Endodermal cell (in vitro differentiated cells): Measurements from ENCODE around the gene CDC20B. TPM values are rescaled to one million over a fixed set of nuclear protein-coding genes. Genes with fewer than 3 reads are reported as not detected.

Source experiments
- DNase-seq: peaks from one replicate; pipeline ENCODE4 v3.0.0-alpha.2; 2017
- H3K27ac ChIP-seq: 2 replicates; pipeline ENCODE4 v1.5.1; 2013; ENCODE audit warnings: mild to moderate bottlenecking, low read depth, low read length, moderate library complexity
- H3K27me3 ChIP-seq: 2 replicates; pipeline ENCODE4 v1.6.1; 2013; ENCODE audit warnings: mild to moderate bottlenecking, low read length, moderate library complexity; ENCODE audit not compliant: insufficient read depth, control insufficient read depth, poor library complexity, severe bottlenecking
- H3K36me3 ChIP-seq: 2 replicates; pipeline ENCODE4 v1.7.0; 2013; ENCODE audit warnings: mild to moderate bottlenecking, low read length, moderate library complexity; ENCODE audit not compliant: control insufficient read depth, insufficient read depth
- H3K4me1 ChIP-seq: one replicate; pipeline ENCODE4 v1.7.0; 2013; ENCODE audit warnings: low read length; ENCODE audit not compliant: control insufficient read depth, insufficient read depth
- H3K4me3 ChIP-seq: 2 replicates; pipeline ENCODE4 v1.5.1; 2013; ENCODE audit warnings: mild to moderate bottlenecking, low read length, moderate library complexity
- H3K9ac ChIP-seq: 2 replicates; pipeline ENCODE4 v1.6.1; 2013; ENCODE audit warnings: mild to moderate bottlenecking, low read length, moderate library complexity; ENCODE audit not compliant: poor library complexity, severe bottlenecking; ENCODE audit errors: extremely low read depth
- H3K9me3 ChIP-seq: 2 replicates; pipeline ENCODE4 v1.6.1; 2013; ENCODE audit warnings: mild to moderate bottlenecking, low read length, moderate library complexity; ENCODE audit not compliant: control insufficient read depth
- H3K27ac Mint-ChIP-seq: 2 replicates; pipeline ENCODE4 v1.8.0; 2020; ENCODE audit warnings: mixed read lengths
- H3K27me3 Mint-ChIP-seq: 2 replicates; pipeline ENCODE4 v1.8.0; 2021; ENCODE audit warnings: mild to moderate bottlenecking, mixed read lengths; ENCODE audit not compliant: insufficient read depth
- H3K36me3 Mint-ChIP-seq: 2 replicates; pipeline ENCODE4 v1.8.0; 2020; ENCODE audit warnings: low read depth, mixed read lengths
- H3K4me1 Mint-ChIP-seq: 2 replicates; pipeline ENCODE4 v1.8.0; 2020; ENCODE audit warnings: mixed read lengths
- H3K4me3 Mint-ChIP-seq: 2 replicates; pipeline ENCODE4 v1.8.0; 2020; ENCODE audit warnings: mild to moderate bottlenecking, moderate library complexity, mixed read lengths
- H3K9me3 Mint-ChIP-seq: 2 replicates; pipeline ENCODE4 v1.8.0; 2020; ENCODE audit warnings: mild to moderate bottlenecking, mixed read lengths
- WGBS, 2 experiments: methylation state at CpG; one replicate each; pipeline versions ENCODE4 v1.1.5 to v1.1.7; 2013; ENCODE audit warnings: missing lambda C conversion rate in 2 of 2, mixed read lengths in 1 of 2; ENCODE audit not compliant: insufficient coverage in 1 of 2, insufficient read length in 1 of 2; 5-methylcytosine and 5-hydroxymethylcytosine counted together
- total RNA-seq, 2 donors: library from RNA; stranded (reverse); fragmentation: NEBNext Ultra II Directional in 1 of 2; extraction: Animal tissue kit (Norgen Biotek cat#: 25700) in 1 of 2; gene quantifications; 2 replicates in 1 of 2; 3 replicates in 1 of 2; pipeline ENCODE4 v1.2.1, GENCODE V29; 2021
- TF ChIP-seq, protein P1 (sequence below): fragments of 200-600 bp; sonication (generic); conservative IDR thresholded peaks from 2 replicates; pipeline ENCODE4 v1.5.0; 2021; ENCODE audit warnings: antibody characterized with exemption, mild to moderate bottlenecking

The CDC20B gene
- total RNA-seq, 2 donors from 2014 or later, result 0.13 to 0.20 TPM

- no peak for DNase-seq
- Mint-ChIP-seq H3K4me3 (no peak overlapping the region), H3K36me3 (no peaks in the 10 kb centered on the region), H3K27ac (no peak overlapping the region), H3K4me1 (no peaks in the 10 kb centered on the region), H3K27me3 (peaks cover 29% of the 10 kb centered on the region), H3K9me3 (peaks cover 4% of the 10 kb centered on the region)
- 67 to 91% methylated on average over 1 to 4 of the region's 5 CpGs for WGBS, 2 experiments
- H3K9ac ChIP-seq, result no peak overlapping the region
- H3K4me1 ChIP-seq, result no peaks in the 10 kb centered on the region
- TF ChIP-seq, protein P1, sequence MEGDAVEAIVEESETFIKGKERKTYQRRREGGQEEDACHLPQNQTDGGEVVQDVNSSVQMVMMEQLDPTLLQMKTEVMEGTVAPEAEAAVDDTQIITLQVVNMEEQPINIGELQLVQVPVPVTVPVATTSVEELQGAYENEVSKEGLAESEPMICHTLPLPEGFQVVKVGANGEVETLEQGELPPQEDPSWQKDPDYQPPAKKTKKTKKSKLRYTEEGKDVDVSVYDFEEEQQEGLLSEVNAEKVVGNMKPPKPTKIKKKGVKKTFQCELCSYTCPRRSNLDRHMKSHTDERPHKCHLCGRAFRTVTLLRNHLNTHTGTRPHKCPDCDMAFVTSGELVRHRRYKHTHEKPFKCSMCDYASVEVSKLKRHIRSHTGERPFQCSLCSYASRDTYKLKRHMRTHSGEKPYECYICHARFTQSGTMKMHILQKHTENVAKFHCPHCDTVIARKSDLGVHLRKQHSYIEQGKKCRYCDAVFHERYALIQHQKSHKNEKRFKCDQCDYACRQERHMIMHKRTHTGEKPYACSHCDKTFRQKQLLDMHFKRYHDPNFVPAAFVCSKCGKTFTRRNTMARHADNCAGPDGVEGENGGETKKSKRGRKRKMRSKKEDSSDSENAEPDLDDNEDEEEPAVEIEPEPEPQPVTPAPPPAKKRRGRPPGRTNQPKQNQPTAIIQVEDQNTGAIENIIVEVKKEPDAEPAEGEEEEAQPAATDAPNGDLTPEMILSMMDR, result no peak
- no peaks in the 10 kb centered on the region for H3K36me3 ChIP-seq
- H3K27me3 ChIP-seq, result no peaks in the 10 kb centered on the region
- no peak overlapping the region for H3K4me3 ChIP-seq
- H3K27ac ChIP-seq, result no peak overlapping the region
- H3K9me3 ChIP-seq, result no peaks in the 10 kb centered on the region
Observed at GRCh38 chr5:55151923-55152842, 20.8 kb downstream of the CDC20B start.

DNA sequence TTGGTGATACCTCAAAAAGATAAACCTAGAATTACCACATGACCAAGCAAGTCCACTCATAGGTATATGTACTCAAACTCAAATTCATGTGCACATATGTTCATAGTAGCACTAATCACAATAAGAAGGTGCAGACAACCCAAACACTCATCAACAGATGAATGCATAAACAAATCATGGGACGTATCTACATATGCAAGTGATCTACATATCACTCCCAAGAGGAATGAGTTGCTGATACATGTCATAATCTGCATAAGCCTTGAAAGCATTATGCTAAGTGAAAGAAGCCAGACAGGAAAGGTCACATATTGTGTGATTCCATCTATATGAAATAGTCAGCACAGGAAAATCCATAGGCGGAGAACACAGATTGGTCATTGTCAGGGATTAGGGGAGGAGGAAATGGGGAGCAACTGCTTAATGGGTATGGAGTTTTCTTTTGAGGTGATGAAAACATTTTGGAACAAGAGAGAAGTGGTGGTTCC lies 23.6 kb downstream of the CDC20B start:
- H3K27me3 Mint-ChIP-seq, result peaks cover 16% of the 10 kb centered on the region
- H3K36me3 Mint-ChIP-seq, result no peaks in the 10 kb centered on the region
- no peaks in the 10 kb centered on the region for H3K36me3 ChIP-seq
- DNase-seq, result no peak
- no peaks in the 10 kb centered on the region for H3K9me3 ChIP-seq
- peaks cover 2% of the 10 kb centered on the region for H3K9me3 Mint-ChIP-seq
- 95 to 100% methylated on average over 1 to 2 of the region's 2 CpGs for WGBS, 2 experiments
- H3K4me3 Mint-ChIP-seq, result no peak overlapping the region
- TF ChIP-seq, protein P1, result no peak
- no peak overlapping the region for H3K27ac ChIP-seq
- H3K4me3 ChIP-seq, result no peak overlapping the region
- H3K4me1 ChIP-seq, result no peaks in the 10 kb centered on the region
- no peaks in the 10 kb centered on the region for H3K27me3 ChIP-seq
- no peak overlapping the region for H3K9ac ChIP-seq
- no peak overlapping the region for H3K27ac Mint-ChIP-seq
- H3K4me1 Mint-ChIP-seq, result peaks cover 6% of the 10 kb centered on the region

DNA sequence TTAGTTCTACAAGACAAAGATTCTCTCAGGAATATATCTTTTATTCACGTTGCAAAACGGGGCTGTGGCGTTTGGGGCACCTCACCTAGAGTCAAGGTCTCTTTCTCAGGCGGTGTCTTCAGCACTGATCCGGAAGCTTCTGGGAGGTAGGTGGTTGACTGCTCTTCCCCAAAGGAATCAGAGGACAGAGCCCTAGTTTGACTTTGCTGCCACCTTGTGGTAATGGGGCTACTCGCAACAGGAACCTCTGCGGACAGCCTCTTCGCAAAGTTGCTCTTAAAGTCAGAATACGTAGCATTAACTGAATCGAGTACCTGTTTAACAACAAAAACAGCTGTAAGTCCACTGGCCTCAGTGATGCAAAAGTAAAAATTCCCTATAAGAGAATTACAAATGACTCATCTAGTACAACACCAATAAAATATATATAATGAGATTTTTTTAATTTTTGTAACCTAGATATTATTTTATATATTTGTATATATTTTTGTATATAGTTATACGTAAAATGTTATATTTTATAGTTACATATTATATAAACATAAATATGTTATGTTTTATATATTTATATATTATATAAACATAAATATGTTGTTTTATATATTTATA lies 26.3 kb downstream of the CDC20B start:
- Mint-ChIP-seq H3K4me3 (no peak overlapping the region), H3K27ac (no peak overlapping the region), H3K36me3 (no peaks in the 10 kb centered on the region), H3K4me1 (peaks cover 13% of the 10 kb centered on the region), H3K27me3 (peaks cover 12% of the 10 kb centered on the region), H3K9me3 (peaks cover 2% of the 10 kb centered on the region)
- DNase-seq, result peak; percentile 97
- Histone ChIP-seq H3K9me3 (no peaks in the 10 kb centered on the region), H3K4me1 (no peaks in the 10 kb centered on the region), H3K27me3 (no peaks in the 10 kb centered on the region), H3K27ac (no peak overlapping the region), H3K9ac (no peak overlapping the region), H3K36me3 (no peaks in the 10 kb centered on the region), H3K4me3 (no peak overlapping the region)
- TF ChIP-seq, protein P1, result peak; percentile 98
- WGBS, 2 experiments, result 0 to 7% methylated on average over 6 to 10 of the region's 11 CpGs
